ENCODE results near the gene KRTAP10-11. TPM values are rescaled to one million over a fixed set of nuclear protein-coding genes. Genes with fewer than 3 reads are reported as not detected.

Gene KRTAP10-11
- total and polyA plus RNA-seq, 2 experiments from 2014 or later, result not detected

DNA sequence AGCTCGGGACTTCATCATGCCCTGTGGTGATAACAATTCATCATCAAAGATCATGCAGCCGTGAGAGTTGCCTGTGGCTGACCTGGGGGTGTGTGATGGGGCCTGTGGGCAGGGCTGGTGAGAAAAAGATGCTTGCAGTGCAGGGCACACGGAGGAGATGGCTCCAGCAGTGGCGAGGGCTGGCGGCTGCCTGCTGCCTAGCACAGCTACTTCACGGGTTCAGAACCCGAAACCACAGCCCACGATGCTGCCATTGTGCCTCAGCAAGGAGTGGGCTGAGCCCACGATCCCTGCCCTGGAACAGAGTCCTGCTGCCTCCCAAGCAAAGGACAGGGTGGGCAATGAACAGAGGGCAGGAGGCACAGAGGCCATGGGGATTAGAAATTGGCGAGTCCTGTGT, 20.0 kb upstream of the KRTAP10-11 start (continued):
- TF ChIP-seq, protein P1, sequence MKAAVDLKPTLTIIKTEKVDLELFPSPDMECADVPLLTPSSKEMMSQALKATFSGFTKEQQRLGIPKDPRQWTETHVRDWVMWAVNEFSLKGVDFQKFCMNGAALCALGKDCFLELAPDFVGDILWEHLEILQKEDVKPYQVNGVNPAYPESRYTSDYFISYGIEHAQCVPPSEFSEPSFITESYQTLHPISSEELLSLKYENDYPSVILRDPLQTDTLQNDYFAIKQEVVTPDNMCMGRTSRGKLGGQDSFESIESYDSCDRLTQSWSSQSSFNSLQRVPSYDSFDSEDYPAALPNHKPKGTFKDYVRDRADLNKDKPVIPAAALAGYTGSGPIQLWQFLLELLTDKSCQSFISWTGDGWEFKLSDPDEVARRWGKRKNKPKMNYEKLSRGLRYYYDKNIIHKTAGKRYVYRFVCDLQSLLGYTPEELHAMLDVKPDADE (IDR thresholded peaks at IDR 0.05), result no peak

DNA sequence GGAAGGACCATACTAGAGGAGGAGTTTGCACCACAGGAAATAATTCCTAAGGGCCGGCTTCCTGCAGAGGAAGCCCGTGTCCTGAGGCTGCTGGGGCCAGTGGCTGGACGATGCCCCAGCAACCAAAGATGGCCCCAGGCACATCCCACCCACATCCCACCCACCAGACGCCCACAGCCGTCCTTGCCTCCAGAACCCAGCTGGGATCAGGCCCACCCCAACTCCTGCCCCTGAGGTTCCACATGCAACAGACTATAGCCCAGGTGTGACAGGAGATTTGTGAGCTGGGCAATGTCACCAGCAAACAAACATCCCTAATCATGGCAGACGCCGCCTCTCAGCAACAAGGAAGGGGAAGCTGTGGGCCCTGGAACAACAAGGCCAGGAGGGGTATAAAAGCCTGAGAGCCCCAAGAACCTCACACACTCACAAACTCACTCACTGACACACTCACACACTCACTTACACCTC, 19.5 kb upstream of the KRTAP10-11 start, which contains the start of gene KRTAP10-9:
Gene KRTAP10-9 (plus strand): TSS at position 421 of the 471 bp plus-strand sequence. CDS start 79 bp downstream, outside the sequence.
- Mint-ChIP-seq H3K4me1 (no peaks in the 10 kb centered on the region), H3K36me3 (ENCODE audit: low read depth) (peaks cover 22% of the 10 kb centered on the region)

More for the DNA sequence above, 19.5 kb upstream of the KRTAP10-11 start, which contains the start of gene KRTAP10-9:
- no peak within 1 kb of the TSS for H3K27ac Mint-ChIP-seq
- Histone ChIP-seq H3K4me3 (no peak within 1 kb of the TSS), H3K9me2 (ENCODE audit: insufficient read depth) (no peaks in the 10 kb centered on the region), H3K36me3 (ENCODE audit: insufficient read depth) (no peaks in the 10 kb centered on the region; the same call in 1 of the 2 replicates), H3K27me3 (ENCODE audit: insufficient read depth) (no peaks in the 10 kb centered on the region), H3F3A (replicated peaks; ENCODE audit: low read depth) (no peaks in the 10 kb centered on the region), H3K4me1 (ENCODE audit: insufficient read depth) (no peaks in the 10 kb centered on the region), H4K20me1 (replicated peaks; ENCODE audit: insufficient read depth) (no peaks in the 10 kb centered on the region), H3K27ac (ENCODE audit: low read depth) (no peak within 1 kb of the TSS), H2AFZ (no peak within 1 kb of the TSS), H3K4me2 (no peak within 1 kb of the TSS), H3K79me2 (replicated peaks; ENCODE audit: insufficient read depth) (no peaks in the 10 kb centered on the region)
- TF ChIP-seq ZNF331 (CRISPR knock-in tag; IDR thresholded peaks at IDR 0.05; ENCODE audit: low read depth) (no peak), POLR2AphosphoS5 (IDR thresholded peaks at IDR 0.05; ENCODE audit: low read depth) (no peak), ZNF114 (CRISPR knock-in tag; IDR thresholded peaks at IDR 0.05) (no peak), CREB1 (CRISPR knock-in tag; IDR thresholded peaks at IDR 0.05; ENCODE audit: low read depth) (no peak)
- TF ChIP-seq, protein P2, sequence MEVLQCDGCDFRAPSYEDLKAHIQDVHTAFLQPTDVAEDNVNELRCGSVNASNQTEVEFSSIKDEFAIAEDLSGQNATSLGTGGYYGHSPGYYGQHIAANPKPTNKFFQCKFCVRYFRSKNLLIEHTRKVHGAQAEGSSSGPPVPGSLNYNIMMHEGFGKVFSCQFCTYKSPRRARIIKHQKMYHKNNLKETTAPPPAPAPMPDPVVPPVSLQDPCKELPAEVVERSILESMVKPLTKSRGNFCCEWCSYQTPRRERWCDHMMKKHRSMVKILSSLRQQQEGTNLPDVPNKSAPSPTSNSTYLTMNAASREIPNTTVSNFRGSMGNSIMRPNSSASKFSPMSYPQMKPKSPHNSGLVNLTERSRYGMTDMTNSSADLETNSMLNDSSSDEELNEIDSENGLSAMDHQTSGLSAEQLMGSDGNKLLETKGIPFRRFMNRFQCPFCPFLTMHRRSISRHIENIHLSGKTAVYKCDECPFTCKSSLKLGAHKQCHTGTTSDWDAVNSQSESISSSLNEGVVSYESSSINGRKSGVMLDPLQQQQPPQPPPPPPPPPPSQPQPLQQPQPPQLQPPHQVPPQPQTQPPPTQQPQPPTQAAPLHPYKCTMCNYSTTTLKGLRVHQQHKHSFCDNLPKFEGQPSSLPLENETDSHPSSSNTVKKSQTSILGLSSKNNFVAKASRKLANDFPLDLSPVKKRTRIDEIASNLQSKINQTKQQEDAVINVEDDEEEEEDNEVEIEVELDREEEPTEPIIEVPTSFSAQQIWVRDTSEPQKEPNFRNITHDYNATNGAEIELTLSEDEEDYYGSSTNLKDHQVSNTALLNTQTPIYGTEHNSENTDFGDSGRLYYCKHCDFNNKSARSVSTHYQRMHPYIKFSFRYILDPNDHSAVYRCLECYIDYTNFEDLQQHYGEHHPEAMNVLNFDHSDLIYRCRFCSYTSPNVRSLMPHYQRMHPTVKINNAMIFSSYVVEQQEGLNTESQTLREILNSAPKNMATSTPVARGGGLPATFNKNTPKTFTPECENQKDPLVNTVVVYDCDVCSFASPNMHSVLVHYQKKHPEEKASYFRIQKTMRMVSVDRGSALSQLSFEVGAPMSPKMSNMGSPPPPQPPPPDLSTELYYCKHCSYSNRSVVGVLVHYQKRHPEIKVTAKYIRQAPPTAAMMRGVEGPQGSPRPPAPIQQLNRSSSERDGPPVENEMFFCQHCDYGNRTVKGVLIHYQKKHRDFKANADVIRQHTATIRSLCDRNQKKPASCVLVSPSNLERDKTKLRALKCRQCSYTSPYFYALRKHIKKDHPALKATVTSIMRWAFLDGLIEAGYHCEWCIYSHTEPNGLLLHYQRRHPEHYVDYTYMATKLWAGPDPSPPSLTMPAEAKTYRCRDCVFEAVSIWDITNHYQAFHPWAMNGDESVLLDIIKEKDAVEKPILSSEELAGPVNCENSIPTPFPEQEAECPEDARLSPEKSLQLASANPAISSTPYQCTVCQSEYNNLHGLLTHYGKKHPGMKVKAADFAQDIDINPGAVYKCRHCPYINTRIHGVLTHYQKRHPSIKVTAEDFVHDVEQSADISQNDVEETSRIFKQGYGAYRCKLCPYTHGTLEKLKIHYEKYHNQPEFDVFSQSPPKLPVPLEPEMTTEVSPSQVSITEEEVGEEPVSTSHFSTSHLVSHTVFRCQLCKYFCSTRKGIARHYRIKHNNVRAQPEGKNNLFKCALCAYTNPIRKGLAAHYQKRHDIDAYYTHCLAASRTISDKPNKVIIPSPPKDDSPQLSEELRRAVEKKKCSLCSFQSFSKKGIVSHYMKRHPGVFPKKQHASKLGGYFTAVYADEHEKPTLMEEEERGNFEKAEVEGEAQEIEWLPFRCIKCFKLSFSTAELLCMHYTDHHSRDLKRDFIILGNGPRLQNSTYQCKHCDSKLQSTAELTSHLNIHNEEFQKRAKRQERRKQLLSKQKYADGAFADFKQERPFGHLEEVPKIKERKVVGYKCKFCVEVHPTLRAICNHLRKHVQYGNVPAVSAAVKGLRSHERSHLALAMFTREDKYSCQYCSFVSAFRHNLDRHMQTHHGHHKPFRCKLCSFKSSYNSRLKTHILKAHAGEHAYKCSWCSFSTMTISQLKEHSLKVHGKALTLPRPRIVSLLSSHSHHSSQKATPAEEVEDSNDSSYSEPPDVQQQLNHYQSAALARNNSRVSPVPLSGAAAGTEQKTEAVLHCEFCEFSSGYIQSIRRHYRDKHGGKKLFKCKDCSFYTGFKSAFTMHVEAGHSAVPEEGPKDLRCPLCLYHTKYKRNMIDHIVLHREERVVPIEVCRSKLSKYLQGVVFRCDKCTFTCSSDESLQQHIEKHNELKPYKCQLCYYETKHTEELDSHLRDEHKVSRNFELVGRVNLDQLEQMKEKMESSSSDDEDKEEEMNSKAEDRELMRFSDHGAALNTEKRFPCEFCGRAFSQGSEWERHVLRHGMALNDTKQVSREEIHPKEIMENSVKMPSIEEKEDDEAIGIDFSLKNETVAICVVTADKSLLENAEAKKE (CRISPR knock-in tag; IDR thresholded peaks at IDR 0.05), result no peak
- TF ChIP-seq, protein P3, sequence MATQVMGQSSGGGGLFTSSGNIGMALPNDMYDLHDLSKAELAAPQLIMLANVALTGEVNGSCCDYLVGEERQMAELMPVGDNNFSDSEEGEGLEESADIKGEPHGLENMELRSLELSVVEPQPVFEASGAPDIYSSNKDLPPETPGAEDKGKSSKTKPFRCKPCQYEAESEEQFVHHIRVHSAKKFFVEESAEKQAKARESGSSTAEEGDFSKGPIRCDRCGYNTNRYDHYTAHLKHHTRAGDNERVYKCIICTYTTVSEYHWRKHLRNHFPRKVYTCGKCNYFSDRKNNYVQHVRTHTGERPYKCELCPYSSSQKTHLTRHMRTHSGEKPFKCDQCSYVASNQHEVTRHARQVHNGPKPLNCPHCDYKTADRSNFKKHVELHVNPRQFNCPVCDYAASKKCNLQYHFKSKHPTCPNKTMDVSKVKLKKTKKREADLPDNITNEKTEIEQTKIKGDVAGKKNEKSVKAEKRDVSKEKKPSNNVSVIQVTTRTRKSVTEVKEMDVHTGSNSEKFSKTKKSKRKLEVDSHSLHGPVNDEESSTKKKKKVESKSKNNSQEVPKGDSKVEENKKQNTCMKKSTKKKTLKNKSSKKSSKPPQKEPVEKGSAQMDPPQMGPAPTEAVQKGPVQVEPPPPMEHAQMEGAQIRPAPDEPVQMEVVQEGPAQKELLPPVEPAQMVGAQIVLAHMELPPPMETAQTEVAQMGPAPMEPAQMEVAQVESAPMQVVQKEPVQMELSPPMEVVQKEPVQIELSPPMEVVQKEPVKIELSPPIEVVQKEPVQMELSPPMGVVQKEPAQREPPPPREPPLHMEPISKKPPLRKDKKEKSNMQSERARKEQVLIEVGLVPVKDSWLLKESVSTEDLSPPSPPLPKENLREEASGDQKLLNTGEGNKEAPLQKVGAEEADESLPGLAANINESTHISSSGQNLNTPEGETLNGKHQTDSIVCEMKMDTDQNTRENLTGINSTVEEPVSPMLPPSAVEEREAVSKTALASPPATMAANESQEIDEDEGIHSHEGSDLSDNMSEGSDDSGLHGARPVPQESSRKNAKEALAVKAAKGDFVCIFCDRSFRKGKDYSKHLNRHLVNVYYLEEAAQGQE (IDR thresholded peaks at IDR 0.05; ENCODE audit: unreplicated experiment), result no peak
- peaks cover 42% of the 10 kb centered on the region for H3K9me3 Mint-ChIP-seq
- no peak within 1 kb of the TSS for H3K4me3 Mint-ChIP-seq
- DNase-seq (ENCODE audit: low spot score), result no peak
- peaks cover 7% of the 10 kb centered on the region for H3K27me3 Mint-ChIP-seq (ENCODE audit: insufficient read depth, low read depth, poor library complexity)
- ATAC-seq, result no peak

Measured in GM23338 (cell line).